Activated CD4-positive, alpha-beta T cell treated with anti-CD3 and anti-CD28 coated beads, Interleukin-10, Interleukin-2, amounts not matched to agents 100 ng/mL and 50 ng/mL, durations not matched to agents 16 hours and 8 hours (primary cell): ENCODE data around the gene PLEKHH1.
A peak's percentile ranks its signal among the peaks of the same experiment; 100 is the strongest.

ENCODE experiments used
- DNase-seq: peaks from one replicate; pipeline ENCODE4 v3.0.0-alpha.2; 2020

Gene PLEKHH1

GRCh38 chr14:67569651-67570290 is 36.7 kb downstream of the PLEKHH1 start:
- no peak for DNase-seq

GRCh38 chr14:67570453-67570852 is 37.4 kb downstream of the PLEKHH1 start:
- DNase-seq: no peak

GRCh38 chr14:67571275-67571990 is 38.3 kb downstream of the PLEKHH1 start:
- peak; percentile 73 for DNase-seq

GRCh38 chr14:67571991-67572323 is 38.9 kb downstream of the PLEKHH1 start:
- DNase-seq: no peak

GRCh38 chr14:67572608-67573007 is 39.5 kb downstream of the PLEKHH1 start:
- DNase-seq: no peak

- no peak for DNase-seq
Measured at GRCh38 chr14:67573228-67574010, 40.3 kb downstream of the PLEKHH1 start.

GRCh38 chr14:67574156-67574555 is 41.1 kb downstream of the PLEKHH1 start:
- no peak for DNase-seq

DNA sequence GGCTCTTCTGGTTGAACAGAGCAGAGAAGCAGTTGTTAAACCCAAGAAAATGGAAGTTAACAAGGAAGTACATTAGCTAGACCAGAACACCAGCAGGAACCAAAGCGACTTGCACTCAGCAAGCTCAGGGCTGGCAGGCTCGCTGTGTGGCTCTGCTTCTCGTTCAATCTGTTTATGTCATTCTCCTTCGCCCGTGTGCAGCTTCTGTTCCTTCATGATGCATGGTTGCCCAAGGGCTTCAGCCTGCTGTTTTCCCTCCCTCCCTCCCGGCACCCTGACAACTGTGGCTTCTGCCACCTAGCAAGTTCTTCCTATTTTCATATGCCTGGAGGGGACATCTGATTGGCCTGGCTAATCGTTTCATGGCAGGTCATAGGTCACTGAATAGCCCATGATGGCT is 41.7 kb downstream of the PLEKHH1 start:
- no peak for DNase-seq

DNA sequence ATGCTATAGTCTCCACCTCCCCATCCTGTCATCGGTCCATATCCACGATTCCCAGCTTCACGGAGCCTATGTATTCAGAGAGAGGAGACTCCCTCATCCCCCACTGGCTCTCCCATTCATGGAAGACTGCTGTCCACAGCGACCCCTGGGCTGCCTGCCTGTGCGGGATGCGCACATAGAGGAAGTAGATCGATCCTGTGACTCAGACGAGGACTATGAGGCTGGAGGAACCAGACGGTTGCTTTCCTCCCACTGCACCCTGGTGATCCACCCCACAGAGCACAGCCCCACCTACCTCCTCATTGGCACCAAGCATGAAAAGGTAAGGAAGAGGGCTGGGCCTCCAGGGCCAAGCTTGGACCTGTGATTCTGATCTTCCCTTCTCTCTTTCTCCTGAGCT is 42.6 kb downstream of the PLEKHH1 start:
- DNase-seq: no peak

DNA sequence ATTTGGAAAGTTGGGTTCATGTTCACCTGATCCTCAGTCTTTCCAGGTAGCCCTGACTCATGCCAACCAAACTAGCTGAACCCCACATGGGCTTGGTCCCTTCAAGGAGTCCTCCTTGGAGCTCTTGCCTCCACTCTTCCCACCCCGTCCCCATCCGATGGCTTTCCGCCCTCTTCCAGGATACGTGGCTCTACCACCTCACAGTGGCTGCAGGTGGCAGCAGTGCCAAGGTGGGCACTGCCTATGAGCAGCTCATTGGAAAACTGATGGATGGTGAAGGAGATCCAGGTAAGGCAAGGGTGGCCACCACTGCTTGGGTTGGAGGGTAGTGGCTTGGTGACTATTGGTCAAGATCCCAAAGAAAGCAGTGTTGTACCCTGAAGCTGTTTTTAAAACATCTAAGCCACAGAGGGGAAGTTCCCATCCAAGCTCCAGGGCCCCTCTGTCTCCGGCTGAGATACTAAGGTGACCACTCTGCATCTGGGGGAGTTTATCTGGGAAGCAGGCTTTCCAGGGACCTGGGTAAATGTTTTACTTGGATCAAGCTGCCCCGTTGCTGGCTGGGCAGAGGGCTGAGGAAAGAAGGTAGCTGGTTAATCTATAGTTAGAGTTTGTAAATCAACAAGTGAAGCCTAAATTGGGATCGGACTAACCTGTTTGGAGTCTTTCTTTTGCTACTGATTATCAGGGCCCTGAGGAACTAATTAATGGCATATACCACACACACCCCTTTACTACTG is 43.3 kb downstream of the PLEKHH1 start:
- DNase-seq: no peak

- no peak for DNase-seq
Measured at GRCh38 chr14:67577181-67577808, 44.2 kb downstream of the PLEKHH1 start.

GRCh38 chr14:67577909-67578749 is 45.0 kb downstream of the PLEKHH1 start:
- DNase-seq: no peak

DNA sequence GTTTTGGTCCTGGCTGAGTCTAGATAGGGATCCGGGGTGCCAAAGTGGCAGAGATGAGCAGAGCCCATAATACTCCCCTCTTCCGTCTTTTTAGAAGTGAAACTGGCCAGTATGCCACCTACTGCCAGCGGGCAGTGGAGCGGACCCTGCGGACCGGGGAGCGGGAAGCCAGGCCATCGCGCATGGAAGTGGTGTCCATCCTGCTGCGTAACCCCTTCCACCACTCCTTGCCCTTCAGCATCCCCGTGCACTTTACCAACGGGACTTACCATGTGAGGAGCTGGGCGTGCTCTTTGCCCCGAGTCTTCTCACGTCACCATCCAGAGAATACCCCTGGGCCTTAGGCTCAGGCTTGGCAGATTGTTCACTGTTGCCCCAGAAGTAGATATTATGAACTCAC is 46.0 kb downstream of the PLEKHH1 start:
- no peak for DNase-seq

DNA sequence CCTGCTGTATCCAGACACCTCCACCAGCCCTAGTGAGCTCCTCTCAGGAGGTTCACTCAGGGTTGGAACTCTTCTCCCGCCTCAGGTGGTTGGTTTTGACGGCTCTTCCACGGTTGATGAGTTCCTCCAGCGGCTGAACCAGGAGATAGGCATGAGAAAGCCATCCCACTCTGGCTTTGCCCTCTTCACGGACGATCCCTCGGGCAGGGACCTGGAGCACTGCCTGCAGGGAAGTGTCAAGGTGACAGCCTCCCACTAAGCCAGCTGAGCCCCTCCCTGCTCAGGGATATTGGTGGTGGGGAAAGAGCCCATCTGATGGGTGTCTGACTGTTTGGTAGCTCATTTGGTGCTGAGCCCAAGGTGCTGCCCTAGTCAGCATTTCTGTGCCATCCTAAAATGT is 46.5 kb downstream of the PLEKHH1 start:
- no peak for DNase-seq

- no peak for DNase-seq
Measured at GRCh38 chr14:67580336-67581171, 47.5 kb downstream of the PLEKHH1 start.

DNA sequence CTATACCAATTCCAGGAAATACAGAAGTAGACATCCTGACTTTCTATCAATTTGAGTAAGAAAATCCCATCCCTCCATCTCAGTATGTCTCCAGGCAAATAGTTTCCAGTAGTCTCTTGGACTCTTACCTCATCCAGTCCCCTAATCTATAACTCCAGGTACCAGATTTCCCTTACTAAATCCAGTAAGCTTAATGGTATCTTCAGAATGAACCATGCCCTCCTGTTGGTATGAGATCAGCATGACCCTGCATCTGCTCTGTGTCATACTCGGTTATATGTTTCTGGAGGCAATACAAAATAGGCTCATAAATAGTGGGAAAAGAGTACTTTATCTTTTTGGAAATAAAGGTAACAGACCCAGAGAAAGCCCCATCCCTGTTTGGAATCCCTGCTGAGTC is 48.6 kb downstream of the PLEKHH1 start:
- no peak for DNase-seq

DNA sequence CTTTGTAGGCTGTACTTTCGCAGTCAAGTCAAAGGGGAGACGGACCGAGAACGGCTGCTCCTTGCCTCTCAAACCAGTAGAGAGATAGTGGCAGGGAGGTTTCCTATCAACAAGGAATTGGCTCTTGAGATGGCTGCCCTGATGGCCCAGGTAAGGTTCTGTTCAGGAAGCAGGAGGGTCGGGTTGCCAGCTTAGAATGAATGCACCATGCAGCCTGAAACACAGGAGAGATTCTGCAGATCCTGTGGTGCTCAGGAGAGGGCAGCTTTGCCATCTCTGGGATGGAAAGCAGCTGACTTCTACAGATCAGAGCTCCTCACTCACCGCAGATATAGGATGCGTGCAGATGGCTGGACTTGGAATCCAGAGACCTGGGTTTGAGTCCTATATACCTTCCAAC is 49.0 kb downstream of the PLEKHH1 start:
- DNase-seq: no peak

GRCh38 chr14:67583711-67584644 is 50.9 kb downstream of the PLEKHH1 start:
- peak; percentile 43 for DNase-seq

DNA sequence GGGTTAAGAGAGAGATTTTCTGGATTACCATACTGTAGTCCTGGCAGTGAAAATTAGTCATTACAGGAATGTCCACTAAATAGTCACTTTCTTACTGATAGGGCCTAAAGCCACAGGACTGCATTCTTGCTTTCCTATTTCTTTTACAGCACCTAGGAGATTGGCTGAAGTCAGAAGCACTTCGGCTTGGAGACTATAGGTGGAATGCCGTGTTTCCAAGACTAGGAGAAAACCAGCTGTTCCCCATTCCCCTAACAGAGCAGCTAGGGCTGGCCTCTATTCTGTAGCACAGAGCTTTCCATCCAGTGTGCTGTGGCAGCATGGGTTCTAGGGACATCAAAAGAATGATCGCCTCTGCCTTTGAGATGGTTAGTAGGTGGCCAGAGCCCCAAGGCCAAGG is 51.9 kb downstream of the PLEKHH1 start:
- no peak for DNase-seq

DNA sequence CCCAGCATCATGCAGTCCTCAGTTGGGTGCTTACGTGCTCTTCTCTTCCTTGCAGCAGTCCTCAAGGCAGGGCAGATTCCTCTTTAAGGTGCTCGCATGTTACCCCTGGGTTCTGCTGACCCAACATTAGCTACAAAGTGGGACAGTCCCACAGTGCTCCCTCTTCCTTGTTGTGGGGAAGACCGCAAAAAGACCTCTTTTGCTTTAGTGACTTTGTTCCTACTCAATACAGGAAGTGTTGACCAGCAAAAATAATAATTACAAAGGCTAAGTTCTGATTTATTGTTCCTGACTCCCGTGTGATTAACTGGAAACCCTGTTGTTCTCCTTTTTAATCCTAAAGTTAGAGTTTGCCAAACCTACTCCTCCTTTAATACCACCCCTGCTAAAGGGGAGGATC is 53.3 kb downstream of the PLEKHH1 start:
- DNase-seq: no peak
